GM12864 (cell line): Measurements from ENCODE around the gene TEX14.
A peak's percentile ranks its signal among the peaks of the same experiment; 100 is the strongest.

ENCODE experiments used
- DNase-seq: peaks from one replicate; pipeline ENCODE4 v3.0.0-alpha.2; 2011; ENCODE audit warnings: low read depth
- H3K4me3 ChIP-seq: 2 replicates; pipeline ENCODE4 v1.5.1; 2011; ENCODE audit warnings: mild to moderate bottlenecking, low read depth, low read length, control low read depth
- TF ChIP-seq, protein P1 (sequence below): IDR thresholded peaks from 2 replicates; pipeline ENCODE4 v1.5.1; 2011; ENCODE audit warnings: low read depth, mild to moderate bottlenecking, moderate library complexity, low read length, control low read depth, inconsistent platforms; ENCODE audit errors: missing control alignments

The TEX14 gene

GRCh38 chr17:58517928-58518609 lies 173.8 kb downstream of the TEX14 start:
- TF ChIP-seq, protein P1, sequence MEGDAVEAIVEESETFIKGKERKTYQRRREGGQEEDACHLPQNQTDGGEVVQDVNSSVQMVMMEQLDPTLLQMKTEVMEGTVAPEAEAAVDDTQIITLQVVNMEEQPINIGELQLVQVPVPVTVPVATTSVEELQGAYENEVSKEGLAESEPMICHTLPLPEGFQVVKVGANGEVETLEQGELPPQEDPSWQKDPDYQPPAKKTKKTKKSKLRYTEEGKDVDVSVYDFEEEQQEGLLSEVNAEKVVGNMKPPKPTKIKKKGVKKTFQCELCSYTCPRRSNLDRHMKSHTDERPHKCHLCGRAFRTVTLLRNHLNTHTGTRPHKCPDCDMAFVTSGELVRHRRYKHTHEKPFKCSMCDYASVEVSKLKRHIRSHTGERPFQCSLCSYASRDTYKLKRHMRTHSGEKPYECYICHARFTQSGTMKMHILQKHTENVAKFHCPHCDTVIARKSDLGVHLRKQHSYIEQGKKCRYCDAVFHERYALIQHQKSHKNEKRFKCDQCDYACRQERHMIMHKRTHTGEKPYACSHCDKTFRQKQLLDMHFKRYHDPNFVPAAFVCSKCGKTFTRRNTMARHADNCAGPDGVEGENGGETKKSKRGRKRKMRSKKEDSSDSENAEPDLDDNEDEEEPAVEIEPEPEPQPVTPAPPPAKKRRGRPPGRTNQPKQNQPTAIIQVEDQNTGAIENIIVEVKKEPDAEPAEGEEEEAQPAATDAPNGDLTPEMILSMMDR = no peak
- peak; percentile 99 for DNase-seq
- peak overlapping the region; percentile 89 for H3K4me3 ChIP-seq

- DNase-seq = no peak
- peak overlapping the region; percentile 89 for H3K4me3 ChIP-seq
- TF ChIP-seq, protein P1 = no peak
Observed at GRCh38 chr17:58517378-58517927, 174.4 kb downstream of the TEX14 start.

- H3K4me3 ChIP-seq = peak overlapping the region; percentile 89
- DNase-seq = no peak
- TF ChIP-seq, protein P1 = no peak
Observed at GRCh38 chr17:58516644-58517377, 175.0 kb downstream of the TEX14 start.

DNA sequence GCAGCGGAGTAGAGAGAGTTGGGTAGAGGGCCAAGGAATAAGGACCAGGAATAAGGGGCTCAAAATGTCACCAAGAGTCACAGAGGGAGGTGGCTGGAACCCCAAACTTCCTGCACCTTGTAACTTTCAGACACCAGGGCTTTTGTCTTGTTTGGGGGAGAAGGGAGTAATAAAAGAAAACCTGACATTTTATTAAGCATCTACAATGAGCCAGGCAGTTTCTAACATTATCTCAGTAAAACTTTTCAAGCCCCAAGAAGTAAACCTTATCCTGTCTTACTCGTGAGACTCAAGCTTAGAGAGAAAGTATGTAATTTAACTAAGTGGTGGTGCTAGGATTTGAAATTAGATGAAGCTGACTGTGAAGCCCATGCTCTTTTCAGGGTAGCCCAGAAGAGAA lies 176.6 kb downstream of the TEX14 start:
- TF ChIP-seq, protein P1 = no peak
- no peak overlapping the region for H3K4me3 ChIP-seq
- DNase-seq = no peak

DNA sequence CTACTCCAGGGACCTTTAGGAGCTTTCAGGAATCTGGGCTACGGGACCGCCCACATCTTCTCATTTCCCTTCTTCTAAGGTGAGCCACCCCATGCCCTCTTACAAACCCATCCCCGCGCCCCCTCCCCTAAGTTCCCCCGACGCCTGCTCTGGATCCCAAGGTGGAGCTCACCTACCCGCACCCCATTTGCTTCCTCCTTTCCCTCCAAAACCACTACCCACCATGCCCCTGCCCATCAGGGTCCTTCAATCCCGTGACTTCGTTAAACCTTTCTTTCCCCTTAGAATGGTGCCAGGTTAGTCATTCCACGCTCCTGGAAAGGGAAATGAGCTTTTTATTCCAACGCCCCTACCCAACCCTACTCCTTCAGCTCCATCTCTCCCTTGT lies 177.1 kb downstream of the TEX14 start:
- H3K4me3 ChIP-seq = peak overlapping the region; percentile 90
- no peak for DNase-seq
- TF ChIP-seq, protein P1 = no peak

DNA sequence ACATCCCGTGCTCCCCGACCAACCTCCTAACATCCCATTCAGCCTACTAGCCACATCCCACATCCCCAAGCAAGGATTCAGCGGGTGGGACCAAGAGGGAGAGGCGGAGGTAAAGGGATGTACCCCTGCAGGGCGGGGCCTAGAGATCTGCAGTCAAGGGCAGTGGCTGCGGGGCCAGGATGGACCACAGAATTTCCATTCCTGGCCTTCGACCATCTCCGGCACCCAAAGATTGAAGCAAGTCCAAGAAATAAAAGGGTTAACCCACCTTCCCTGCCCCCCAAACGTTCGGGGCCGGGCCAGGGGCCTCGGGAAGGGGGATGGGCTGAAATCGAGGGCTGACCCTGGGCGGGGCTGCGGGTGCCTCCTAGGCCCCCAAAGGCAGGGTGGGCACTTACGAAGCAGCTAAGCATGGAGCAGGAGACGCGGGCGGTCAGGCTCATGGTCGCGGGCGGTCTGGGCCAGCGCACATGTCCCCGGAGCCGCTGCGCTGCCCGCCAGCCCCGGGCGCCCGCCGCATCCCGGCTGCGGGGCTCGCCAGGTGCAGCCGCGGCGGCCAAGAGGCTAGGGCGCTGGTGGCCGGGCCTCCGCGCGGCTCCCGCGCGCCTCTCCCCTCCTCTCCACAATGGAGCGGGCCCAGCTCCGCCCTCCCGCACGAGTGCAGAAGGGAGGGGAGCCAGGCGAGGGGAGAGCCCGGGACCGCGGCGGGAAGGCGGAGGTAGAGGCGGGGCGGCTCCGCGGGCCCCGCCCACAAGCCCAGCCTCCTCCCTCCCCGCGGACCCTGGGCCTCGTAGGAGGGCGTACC lies 177.7 kb downstream of the TEX14 start, which contains the start of gene MTMR4:
TSS of gene MTMR4 (minus strand) at position 674 of the 805 bp plus-strand sequence. CDS start at position 443, 231 bp downstream.
- DNase-seq = peak; percentile 19
- TF ChIP-seq, protein P1 = no peak
- peak within 1 kb of the TSS; percentile 90 for H3K4me3 ChIP-seq
